Measurements from ENCODE around the gene FRMD4A. TPM values are rescaled to one million over a fixed set of nuclear protein-coding genes. Genes with fewer than 3 reads are reported as not detected.

FRMD4A gene
- total and polyA plus RNA-seq, 10 of the 15 experiments (the other 5 are each of a cell fraction or from before 2014, with no cell fraction given): 17.8 to 75.2 (median 39.1) TPM

- Histone ChIP-seq H3K36me3 (ENCODE audit: control insufficient read depth in 2 of 2, insufficient read depth in 2 of 2, low read length in 1 of 2) (no peaks in the 10 kb centered on the region), H3K9me3 (replicated peaks; ENCODE audit: control insufficient read depth, insufficient read depth, low read length) (no peaks in the 10 kb centered on the region), H4K20me1 (ENCODE audit: control insufficient read depth, insufficient read depth) (no peaks in the 10 kb centered on the region), H3K4me2 (ENCODE audit: control insufficient read depth, insufficient read depth) (no peak overlapping the region), H3K79me2 (ENCODE audit: control insufficient read depth, insufficient read depth, low read length) (no peaks in the 10 kb centered on the region), H3K27ac (ENCODE audit: control insufficient read depth, insufficient read depth) (no peak overlapping the region), H3K4me3 (no peak overlapping the region), H2AFZ (ENCODE audit: control insufficient read depth, low read depth, low read length) (no peak overlapping the region), H3K4me1 (ENCODE audit: control insufficient read depth, insufficient read depth, low read length) (no peaks in the 10 kb centered on the region), H3K27me3 (replicated peaks in 1 of 2; ENCODE audit: control insufficient read depth in 2 of 2, insufficient read depth in 2 of 2, low read length in 1 of 2) (peaks cover 2 to 4% of the 10 kb centered on the region in 2 experiments; a peak in 3 of 4 replicates), H3K9ac (ENCODE audit: control insufficient read depth, insufficient read depth, low read length) (no peak overlapping the region)
- TF ChIP-seq CHD2 (IDR thresholded peaks at IDR 0.05; ENCODE audit: borderline replicate concordance, low read depth, low read length): no peak
- TF ChIP-seq EED (IDR thresholded peaks at IDR 0.05; ENCODE audit: low read depth): no peak
- no peak for TF ChIP-seq FOS (IDR thresholded peaks at IDR 0.05; ENCODE audit: borderline replicate concordance, extremely low read depth, insufficient read length)
- no peak for TF ChIP-seq ZNF592 (IDR thresholded peaks at IDR 0.05)
- TF ChIP-seq CBFB (IDR thresholded peaks at IDR 0.05; ENCODE audit: low read depth): no peak
- TF ChIP-seq SIN3A (IDR thresholded peaks at IDR 0.05; ENCODE audit: low read depth, low read length): no peak
- no peak for TF ChIP-seq IRF5 (IDR thresholded peaks at IDR 0.05; ENCODE audit: borderline replicate concordance)
- TF ChIP-seq TCF3 (IDR thresholded peaks at IDR 0.05; ENCODE audit: borderline replicate concordance, insufficient read depth, low read depth, low read length): no peak
- TF ChIP-seq ELK1 (IDR thresholded peaks at IDR 0.05; ENCODE audit: low read depth, low read length): no peak
- TF ChIP-seq ASH2L (IDR thresholded peaks at IDR 0.05; ENCODE audit: borderline replicate concordance, low read depth): no peak
- TF ChIP-seq SREBF1 (IDR thresholded peaks at IDR 0.05; ENCODE audit: low read length): no peak
- no peak for TF ChIP-seq CHD1 (IDR thresholded peaks at IDR 0.05; ENCODE audit: low read depth, low read length)
- TF ChIP-seq CREB1 (IDR thresholded peaks at IDR 0.05; ENCODE audit: low read depth): no peak
- ChIA-PET POLR2A (no interaction called here), CTCF (no interaction called here), RAD21 (ENCODE audit: unreplicated experiment) (no interaction called here), SMC1A (ENCODE audit: uncharacterized antibody, unreplicated experiment) (no interaction called here)
- no peak for ATAC-seq
- in situ Hi-C loops (cut with MboI): no loop called here
- FAIRE-seq: no peak
- BruUV-seq (replicated peaks): no TSS peak
- no peak for DNase-seq (ENCODE audit: low read depth, low spot score)
- intact Hi-C loops (cut with micrococcal nuclease; ENCODE audit: unreplicated experiment): no loop called here
- 58% methylated on average over 4 of the region's 4 CpGs for WGBS (ENCODE audit: insufficient coverage, insufficient replicate concordance, low lambda C conversion rate, missing lambda C conversion rate)
These were observed 65.0 kb downstream of the FRMD4A start for GRCh38 chr10:14265709-14266108.

All from GM12878 (cell line).